Measurements from ENCODE around the gene KIR2DL3.
"Not testable (repeated sequence)": the region's sequence is repeated elsewhere in the genome, so short reads cannot be mapped to it uniquely, and the experiment has no call there.

The KIR2DL3 gene

GRCh38 chr19:54738306-54738705 is at the start of gene KIR2DL3:
Gene KIR2DL3 (plus strand): TSS chr19:54738513. CDS start chr19:54738546, 33 bp downstream.
- DNase-seq: not testable (repeated sequence)

- no peak for DNase-seq
Measured at GRCh38 chr19:54691582-54692297, 46.6 kb upstream of the KIR2DL3 start.

- no peak for DNase-seq
Measured at GRCh38 chr19:54692298-54692615, 46.1 kb upstream of the KIR2DL3 start.

GRCh38 chr19:54694648-54695047 is 43.7 kb upstream of the KIR2DL3 start:
- no peak for DNase-seq

GRCh38 chr19:54696117-54696548 is 42.2 kb upstream of the KIR2DL3 start:
- no peak for DNase-seq

GRCh38 chr19:54696766-54697165 is 41.5 kb upstream of the KIR2DL3 start:
- DNase-seq: no peak

- DNase-seq: not testable (repeated sequence)
Measured at GRCh38 chr19:54697716-54698115, 40.6 kb upstream of the KIR2DL3 start.

GRCh38 chr19:54704928-54705327 is 33.4 kb upstream of the KIR2DL3 start:
- no peak for DNase-seq

- no peak for DNase-seq
Measured at GRCh38 chr19:54707962-54708361, 30.4 kb upstream of the KIR2DL3 start.

GRCh38 chr19:54708781-54709180 is 29.5 kb upstream of the KIR2DL3 start:
- no peak for DNase-seq

- no peak for DNase-seq
Measured at GRCh38 chr19:54709212-54709948, 28.9 kb upstream of the KIR2DL3 start.

GRCh38 chr19:54709956-54710355 is 28.4 kb upstream of the KIR2DL3 start:
- not testable (repeated sequence) for DNase-seq

- DNase-seq: no peak
Measured at GRCh38 chr19:54724142-54724541, 14.2 kb upstream of the KIR2DL3 start, which contains the start of gene KIR3DL3. Gene KIR3DL3 (plus strand): TSS chr19:54724442. CDS start chr19:54724497, 55 bp downstream.

GRCh38 chr19:54724644-54725043 is 13.7 kb upstream of the KIR2DL3 start:
- no peak for DNase-seq

GRCh38 chr19:54725321-54725720 is 13.0 kb upstream of the KIR2DL3 start:
- no peak for DNase-seq

GRCh38 chr19:54727562-54727961 is 10.8 kb upstream of the KIR2DL3 start:
- DNase-seq: no peak

- DNase-seq: no peak
Measured at GRCh38 chr19:54728167-54728566, 10.1 kb upstream of the KIR2DL3 start.

- no peak for DNase-seq
Measured at GRCh38 chr19:54729416-54730188, 8.7 kb upstream of the KIR2DL3 start.

GRCh38 chr19:54731191-54731590 is 7.1 kb upstream of the KIR2DL3 start:
- DNase-seq: no peak

GRCh38 chr19:54738715-54739114 is 402 bp downstream of the KIR2DL3 start:
- DNase-seq: no peak

- no peak for DNase-seq
Measured at GRCh38 chr19:54739587-54740497, 1.5 kb downstream of the KIR2DL3 start.

- DNase-seq: not testable (repeated sequence)
Measured at GRCh38 chr19:54741950-54742349, 3.6 kb downstream of the KIR2DL3 start.

Measured in activated T-cell treated with anti-CD3 and anti-CD28 coated beads, Interleukin-2, amount 50 U/mL, for 48 hours (primary cell).